Spleen (tissue), 7 donors: Measurements from ENCODE around the gene QKI.

ENCODE experiments used
- CTCF ChIP-seq, 11 experiments: fragments of 200-600 bp in 7 of 11; fragments of 450-650 bp in 4 of 11; sonication (generic) in 4 of 11; IDR thresholded peaks in 8 of 11; conservative IDR thresholded peaks in 3 of 11; 1 replicate in 7 of 11; 2 replicates in 4 of 11; pipeline versions ENCODE4 v1.4.0 to v1.8.0; 2016 to 2021; ENCODE audit warnings: antibody characterized with exemption in 11 of 11, inconsistent platforms in 4 of 11, mild to moderate bottlenecking in 1 of 11
- POLR2A ChIP-seq, 3 donors: fragments of 450-650 bp; IDR thresholded peaks; one replicate each; pipeline ENCODE4 v1.5.1; 2017; ENCODE audit warnings: antibody characterized with exemption in 3 of 3, mild to moderate bottlenecking in 1 of 3
- donor health status: DM: no; HTN: no; CAD: no; lungs with moderate emphysema.
- donor health status: DM: no; HTN: no; CAD: no.
- donor health status: DM: no; HTN: no; CAD: no.

GRCh38 chr6:163577404-163577803 is 162.9 kb downstream of the QKI start:
- no peak for TF ChIP-seq CTCF (IDR thresholded peaks at IDR 0.05 in 8 of 11, conservative IDR thresholded peaks at IDR 0.05 in 3 of 11)
- TF ChIP-seq POLR2A (IDR thresholded peaks at IDR 0.05): no peak
